ENCODE data around the gene CFAP57. TPM values are rescaled to one million over a fixed set of nuclear protein-coding genes. Genes with fewer than 3 reads are reported as not detected.

The CFAP57 gene
- total RNA-seq, 1 donor from 2014 or later = 0.17 TPM

DNA sequence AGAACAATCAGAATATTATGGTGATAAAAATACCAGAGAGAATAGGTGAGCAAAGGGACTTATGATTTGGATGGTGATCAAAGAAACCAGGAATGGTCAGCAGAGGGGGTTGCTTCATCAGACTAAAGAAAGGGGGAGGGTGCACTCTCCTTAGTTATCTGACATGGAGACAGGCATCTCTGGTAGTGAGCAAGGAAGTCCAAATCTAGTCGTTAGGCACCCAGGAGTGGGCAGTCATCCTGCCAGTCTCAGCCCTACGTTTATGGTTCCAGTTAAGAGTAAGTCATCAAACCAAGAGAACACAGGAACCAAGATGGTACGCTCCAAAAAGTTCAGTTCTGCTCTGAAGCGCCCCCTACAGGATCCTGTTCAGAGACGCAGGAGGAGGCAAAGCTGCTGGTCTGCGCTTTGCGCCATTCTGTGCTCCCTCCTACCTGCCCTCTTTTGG lies 28.7 kb upstream of the CFAP57 start:
- H3K27me3 ChIP-seq = peaks cover 8% of the 10 kb centered on the region
- TF ChIP-seq, protein P1, sequence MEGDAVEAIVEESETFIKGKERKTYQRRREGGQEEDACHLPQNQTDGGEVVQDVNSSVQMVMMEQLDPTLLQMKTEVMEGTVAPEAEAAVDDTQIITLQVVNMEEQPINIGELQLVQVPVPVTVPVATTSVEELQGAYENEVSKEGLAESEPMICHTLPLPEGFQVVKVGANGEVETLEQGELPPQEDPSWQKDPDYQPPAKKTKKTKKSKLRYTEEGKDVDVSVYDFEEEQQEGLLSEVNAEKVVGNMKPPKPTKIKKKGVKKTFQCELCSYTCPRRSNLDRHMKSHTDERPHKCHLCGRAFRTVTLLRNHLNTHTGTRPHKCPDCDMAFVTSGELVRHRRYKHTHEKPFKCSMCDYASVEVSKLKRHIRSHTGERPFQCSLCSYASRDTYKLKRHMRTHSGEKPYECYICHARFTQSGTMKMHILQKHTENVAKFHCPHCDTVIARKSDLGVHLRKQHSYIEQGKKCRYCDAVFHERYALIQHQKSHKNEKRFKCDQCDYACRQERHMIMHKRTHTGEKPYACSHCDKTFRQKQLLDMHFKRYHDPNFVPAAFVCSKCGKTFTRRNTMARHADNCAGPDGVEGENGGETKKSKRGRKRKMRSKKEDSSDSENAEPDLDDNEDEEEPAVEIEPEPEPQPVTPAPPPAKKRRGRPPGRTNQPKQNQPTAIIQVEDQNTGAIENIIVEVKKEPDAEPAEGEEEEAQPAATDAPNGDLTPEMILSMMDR (IDR thresholded peaks at IDR 0.05) = peak; percentile 9
- ATAC-seq (no peak), DNase-seq (no peak)
- no peaks in the 10 kb centered on the region for H3K9me3 ChIP-seq
- H3K36me3 ChIP-seq = no peaks in the 10 kb centered on the region
- H3K27ac ChIP-seq = no peak overlapping the region
- intact Hi-C loops (cut with DNase I) = no loop called here
- peaks cover 10% of the 10 kb centered on the region for H3K4me1 ChIP-seq
- no peak overlapping the region for H3K4me3 ChIP-seq

DNA sequence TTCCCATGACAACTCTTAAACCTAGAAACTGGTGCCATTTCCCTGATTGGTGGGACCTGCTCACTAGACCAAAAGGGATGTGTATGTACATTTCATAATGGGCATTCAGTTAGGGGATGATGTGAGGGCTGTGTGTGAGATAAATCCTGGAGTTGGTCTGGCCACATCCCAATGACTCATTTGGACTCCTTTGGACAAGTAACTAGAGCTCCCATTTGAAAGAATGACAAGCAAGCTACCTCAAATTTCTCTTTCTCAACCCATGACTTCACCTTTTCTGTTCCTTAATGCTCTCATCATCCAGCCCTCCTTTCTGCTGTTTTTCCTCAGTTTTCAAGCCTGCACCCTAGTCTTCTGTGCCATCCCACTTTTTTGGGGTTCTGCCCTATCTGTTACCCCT lies 27.9 kb upstream of the CFAP57 start:
- DNase-seq (no peak), ATAC-seq (no peak)
- Histone ChIP-seq H3K9me3 (no peaks in the 10 kb centered on the region), H3K27me3 (peaks cover 8% of the 10 kb centered on the region), H3K4me1 (peaks cover 10% of the 10 kb centered on the region), H3K36me3 (no peaks in the 10 kb centered on the region), H3K27ac (no peak overlapping the region), H3K4me3 (no peak overlapping the region)
- TF ChIP-seq, protein P1 (IDR thresholded peaks at IDR 0.05) = no peak
- intact Hi-C loops (cut with DNase I) = no loop called here

DNA sequence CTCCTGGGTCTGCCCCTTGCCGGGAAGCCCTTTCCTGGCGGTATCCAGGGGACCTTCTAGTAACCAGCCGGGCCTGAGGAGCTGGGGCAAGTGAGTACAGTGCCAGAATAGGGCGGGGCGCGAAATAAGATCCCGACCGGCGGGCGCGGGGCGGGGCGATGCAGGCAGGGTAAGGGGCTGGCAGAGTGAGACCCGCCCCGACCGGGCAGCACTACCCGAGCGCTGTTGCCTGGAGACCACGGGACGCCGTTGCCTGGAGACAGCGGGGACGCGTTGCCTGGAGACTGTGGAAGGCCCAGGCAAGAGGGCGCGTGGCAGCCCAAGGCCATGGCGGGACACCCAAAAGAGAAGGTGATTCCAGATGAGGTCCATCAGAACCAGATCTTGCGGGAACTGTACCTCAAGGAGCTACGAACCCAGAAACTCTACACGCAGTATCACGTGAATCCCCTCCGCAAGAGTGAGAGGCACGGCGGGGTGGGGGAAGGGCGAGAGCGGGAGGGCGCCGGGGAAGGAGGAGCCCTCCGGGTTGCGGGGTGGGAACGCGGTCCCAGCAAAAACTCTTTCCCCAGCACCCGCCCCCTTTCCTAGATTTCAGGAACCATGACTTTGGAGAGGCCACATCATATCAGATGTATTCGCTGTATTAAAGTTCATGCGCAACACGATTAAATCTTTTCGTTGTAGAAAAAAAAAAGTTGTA lies 24.4 kb upstream of the CFAP57 start:
- DNase-seq (peak; percentile 89), ATAC-seq (peak; percentile 93)
- TF ChIP-seq, protein P1 (IDR thresholded peaks at IDR 0.05) = no peak
- H3K27me3 ChIP-seq = peaks cover 35% of the 10 kb centered on the region
- no peaks in the 10 kb centered on the region for H3K9me3 ChIP-seq
- H3K27ac ChIP-seq = no peak overlapping the region
- intact Hi-C loops (cut with DNase I) = no loop called here
- no peaks in the 10 kb centered on the region for H3K36me3 ChIP-seq
- peak overlapping the region; percentile 30 for H3K4me3 ChIP-seq
- peaks cover 10% of the 10 kb centered on the region for H3K4me1 ChIP-seq

DNA sequence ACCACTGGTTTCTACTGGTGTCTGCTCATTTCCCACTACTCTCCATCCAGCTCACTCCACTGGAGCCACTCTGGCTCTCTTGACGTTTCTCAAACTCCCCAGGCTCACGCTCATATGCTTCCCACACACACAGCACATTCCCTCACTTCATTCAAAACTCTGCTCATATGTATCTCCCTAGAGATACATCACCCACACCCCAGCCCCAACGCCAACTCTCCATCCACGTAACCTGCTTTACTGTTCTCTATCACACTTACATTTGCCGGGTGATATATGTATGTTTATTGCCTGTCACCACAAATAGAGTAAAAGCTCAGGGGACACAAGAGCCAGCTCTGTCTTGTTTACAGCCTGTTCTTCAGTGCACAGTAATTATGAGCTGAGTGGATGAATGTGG lies 22.2 kb upstream of the CFAP57 start:
- Histone ChIP-seq H3K4me1 (peaks cover 10% of the 10 kb centered on the region), H3K27me3 (peaks cover 35% of the 10 kb centered on the region), H3K9me3 (no peaks in the 10 kb centered on the region), H3K27ac (no peak overlapping the region), H3K4me3 (no peak overlapping the region), H3K36me3 (no peaks in the 10 kb centered on the region)
- DNase-seq (no peak), ATAC-seq (no peak)
- TF ChIP-seq, protein P1 (IDR thresholded peaks at IDR 0.05) = no peak
- intact Hi-C loops (cut with DNase I) = no loop called here

DNA sequence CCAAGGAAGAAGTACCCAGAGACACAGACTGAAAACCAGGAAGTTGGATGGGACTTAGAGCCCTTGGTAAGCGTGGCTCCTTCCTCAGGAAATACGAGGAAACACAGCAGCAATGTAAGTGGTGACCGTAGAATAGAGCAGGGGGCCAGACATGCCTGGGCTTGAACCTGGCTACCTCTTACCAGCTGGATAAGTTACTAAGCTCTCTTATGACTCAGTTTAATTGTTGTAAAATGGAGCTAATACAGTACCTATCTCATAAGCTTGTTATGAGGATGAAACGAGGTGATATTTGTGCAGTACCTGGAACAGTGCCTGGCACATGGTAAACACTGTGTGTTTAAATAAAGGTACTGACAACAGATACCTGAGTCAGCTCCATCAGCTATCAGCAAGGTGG lies 19.3 kb upstream of the CFAP57 start:
- ATAC-seq (no peak), DNase-seq (no peak)
- no peaks in the 10 kb centered on the region for H3K9me3 ChIP-seq
- TF ChIP-seq, protein P1 (IDR thresholded peaks at IDR 0.05) = no peak
- peaks cover 3% of the 10 kb centered on the region for H3K4me1 ChIP-seq
- peaks cover 29% of the 10 kb centered on the region for H3K27me3 ChIP-seq
- no peak overlapping the region for H3K27ac ChIP-seq
- H3K4me3 ChIP-seq = no peak overlapping the region
- intact Hi-C loops (cut with DNase I) = no loop called here
- no peaks in the 10 kb centered on the region for H3K36me3 ChIP-seq

All from upper lobe of right lung (tissue), 1 donor.